ENCODE results near the gene SNRPB2.

- no peak for TF ChIP-seq CTCF (IDR thresholded peaks at IDR 0.05)
- TF ChIP-seq EP300 (IDR thresholded peaks at IDR 0.05): no peak
- TF ChIP-seq POLR2A (IDR thresholded peaks at IDR 0.05): no peak
Observed at GRCh38 chr20:16777126-16777525, 47.3 kb downstream of the SNRPB2 start.

Data from upper lobe of left lung (tissue), 4 donors.